Left kidney (tissue), 2 donors: ENCODE measurements around the gene PSMA8. TPM values are rescaled to one million over a fixed set of nuclear protein-coding genes. Genes with fewer than 3 reads are reported as not detected.
"Not testable (repeated sequence)": the region's sequence is repeated elsewhere in the genome, so short reads cannot be mapped to it uniquely, and the experiment has no call there.

ENCODE experiments used
- DNase-seq: peaks from one replicate; pipeline ENCODE4 v3.0.0-alpha.2; 2013
- polyA plus RNA-seq: library from polyadenylated mRNA; unstranded; fragments of 120-200 nt; gene quantifications from one replicate; pipeline ENCODE4 v1.2.1, GENCODE V29; 2013; ENCODE audit not compliant: insufficient read length

PSMA8 gene
- polyA plus RNA-seq, 1 donor = not detected

GRCh38 chr18:26233208-26233607, 99.5 kb downstream of the PSMA8 start:
- no peak for DNase-seq

- DNase-seq = not testable (repeated sequence)
Observed at GRCh38 chr18:26237363-26237762, 103.7 kb downstream of the PSMA8 start.

- DNase-seq = not testable (repeated sequence)
Observed at GRCh38 chr18:26238718-26239117, 105.0 kb downstream of the PSMA8 start.

- not testable (repeated sequence) for DNase-seq
Observed at GRCh38 chr18:26242392-26242791, 108.7 kb downstream of the PSMA8 start.

Other genes with a start within 250 kb of the PSMA8 start
- gene SS18, start 43.3 kb upstream of the PSMA8 start, polyA plus RNA-seq = 133 TPM
- gene TAF4B, start 92.6 kb downstream of the PSMA8 start, polyA plus RNA-seq = 5.6 TPM